ENCODE data around the gene FGF3. TPM values are rescaled to one million over a fixed set of nuclear protein-coding genes. Genes with fewer than 3 reads are reported as not detected.

FGF3 gene
- polyA plus RNA-seq, 1 donor (not counting 4 experiments of a cell fraction or from before 2014, with no cell fraction given) = not detected

DNA sequence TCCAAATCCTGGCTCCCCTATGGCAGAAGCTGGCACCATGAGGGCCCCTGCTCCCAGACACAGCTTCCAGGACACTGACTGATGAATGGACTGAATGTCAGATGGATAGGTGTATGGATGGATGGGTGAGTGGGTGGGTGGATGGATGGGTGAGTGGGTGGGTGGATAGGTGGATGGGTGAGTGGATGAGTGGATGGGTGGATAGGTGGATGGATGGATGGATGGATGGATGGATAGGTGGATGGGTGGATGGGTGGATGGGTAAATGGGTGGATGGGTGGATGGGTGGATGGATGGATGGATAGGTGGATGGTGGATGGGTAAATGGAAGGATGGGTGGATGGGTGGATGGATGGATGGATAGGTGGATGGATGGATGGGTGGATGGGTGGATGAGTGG, 4.3 kb downstream of the FGF3 start:
- DNase-seq (ENCODE audit: low read depth, low spot score) (no peak), FAIRE-seq (no peak)
- H3K4me1 ChIP-seq (ENCODE audit: control insufficient read depth, extremely low read depth, insufficient read depth, low read length) = no peaks in the 10 kb centered on the region
- no peak overlapping the region for H3K4me2 ChIP-seq (ENCODE audit: control insufficient read depth, extremely low read depth, insufficient read depth, low read depth, low read length)
- H2AFZ ChIP-seq (ENCODE audit: control insufficient read depth, low read length) = no peak overlapping the region
- TF ChIP-seq, protein P1, sequence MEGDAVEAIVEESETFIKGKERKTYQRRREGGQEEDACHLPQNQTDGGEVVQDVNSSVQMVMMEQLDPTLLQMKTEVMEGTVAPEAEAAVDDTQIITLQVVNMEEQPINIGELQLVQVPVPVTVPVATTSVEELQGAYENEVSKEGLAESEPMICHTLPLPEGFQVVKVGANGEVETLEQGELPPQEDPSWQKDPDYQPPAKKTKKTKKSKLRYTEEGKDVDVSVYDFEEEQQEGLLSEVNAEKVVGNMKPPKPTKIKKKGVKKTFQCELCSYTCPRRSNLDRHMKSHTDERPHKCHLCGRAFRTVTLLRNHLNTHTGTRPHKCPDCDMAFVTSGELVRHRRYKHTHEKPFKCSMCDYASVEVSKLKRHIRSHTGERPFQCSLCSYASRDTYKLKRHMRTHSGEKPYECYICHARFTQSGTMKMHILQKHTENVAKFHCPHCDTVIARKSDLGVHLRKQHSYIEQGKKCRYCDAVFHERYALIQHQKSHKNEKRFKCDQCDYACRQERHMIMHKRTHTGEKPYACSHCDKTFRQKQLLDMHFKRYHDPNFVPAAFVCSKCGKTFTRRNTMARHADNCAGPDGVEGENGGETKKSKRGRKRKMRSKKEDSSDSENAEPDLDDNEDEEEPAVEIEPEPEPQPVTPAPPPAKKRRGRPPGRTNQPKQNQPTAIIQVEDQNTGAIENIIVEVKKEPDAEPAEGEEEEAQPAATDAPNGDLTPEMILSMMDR (optimal IDR thresholded peaks at IDR 0.05 in 1 of 3, IDR thresholded peaks at IDR 0.05 in 1 of 3, conservative IDR thresholded peaks at IDR 0.05 in 1 of 3; ENCODE audit: extremely low read depth in 1 of 3, insufficient read depth in 2 of 3, low read length in 3 of 3) = no peak
- no peak for TF ChIP-seq EZH2 (IDR thresholded peaks at IDR 0.05; ENCODE audit: low read length)
- H3K9ac ChIP-seq (ENCODE audit: control insufficient read depth, extremely low read depth, insufficient read depth, low read length) = no peak overlapping the region
- peaks cover 51% of the 10 kb centered on the region for H3K27me3 ChIP-seq (ENCODE audit: control insufficient read depth, extremely low read depth, insufficient read depth, low read length)
- no peaks in the 10 kb centered on the region for H3K36me3 ChIP-seq (ENCODE audit: control insufficient read depth in 2 of 2, extremely low read depth in 1 of 2, insufficient read depth in 2 of 2, low read length in 2 of 2)
- no peaks in the 10 kb centered on the region for H3K9me3 ChIP-seq (ENCODE audit: control insufficient read depth, low read depth, low read length)
- H3K27ac ChIP-seq (ENCODE audit: control insufficient read depth, insufficient read depth, low read length) = no peak overlapping the region
- dilution Hi-C loops (cut with MboI; ENCODE audit: extremely low pct_ligation_motif_present, low sequenced_read_pairs) = no loop called here
- H3K79me2 ChIP-seq (ENCODE audit: control insufficient read depth, insufficient read depth, low read length) = no peaks in the 10 kb centered on the region
- no peak overlapping the region for H3K4me3 ChIP-seq (ENCODE audit: control insufficient read depth in 2 of 3, extremely low read depth in 1 of 3, insufficient read depth in 2 of 3, low read depth in 1 of 3, low read length in 3 of 3)
- no peaks in the 10 kb centered on the region for H3K9me1 ChIP-seq (ENCODE audit: control insufficient read depth, extremely low read depth, insufficient read depth, low read length)
- no peaks in the 10 kb centered on the region for H4K20me1 ChIP-seq (ENCODE audit: control insufficient read depth, extremely low read depth, insufficient read depth, low read length)

DNA sequence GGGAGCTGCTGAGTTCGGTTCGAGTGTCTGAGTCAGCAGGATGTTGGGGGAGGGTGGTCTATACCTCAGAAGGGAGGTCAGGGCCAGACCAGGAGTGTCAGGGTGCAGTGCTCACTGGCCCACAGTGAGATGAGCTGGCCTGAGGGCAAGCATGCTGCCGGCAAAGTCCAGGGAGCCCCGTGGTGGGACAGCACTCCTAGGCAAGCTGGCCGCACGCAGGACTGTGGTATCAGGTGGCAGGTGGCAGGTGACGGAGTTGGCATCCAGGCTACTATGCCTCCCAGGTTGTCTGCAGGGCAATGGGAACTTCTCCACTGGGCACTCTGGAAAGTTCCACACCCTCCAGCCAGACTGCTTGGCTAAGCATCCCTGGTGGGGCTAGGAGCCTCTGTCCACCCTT, 4.8 kb downstream of the FGF3 start:
- H4K20me1 ChIP-seq (ENCODE audit: control insufficient read depth, extremely low read depth, insufficient read depth, low read length) = no peaks in the 10 kb centered on the region
- H3K4me2 ChIP-seq (ENCODE audit: control insufficient read depth, extremely low read depth, insufficient read depth, low read depth, low read length) = no peak overlapping the region
- H3K9me1 ChIP-seq (ENCODE audit: control insufficient read depth, extremely low read depth, insufficient read depth, low read length) = no peaks in the 10 kb centered on the region
- no peak for TF ChIP-seq EZH2 (IDR thresholded peaks at IDR 0.05; ENCODE audit: low read length)
- TF ChIP-seq, protein P1 (optimal IDR thresholded peaks at IDR 0.05 in 1 of 3, IDR thresholded peaks at IDR 0.05 in 1 of 3, conservative IDR thresholded peaks at IDR 0.05 in 1 of 3; ENCODE audit: extremely low read depth in 1 of 3, insufficient read depth in 2 of 3, low read length in 3 of 3) = no peak
- H3K4me1 ChIP-seq (ENCODE audit: control insufficient read depth, extremely low read depth, insufficient read depth, low read length) = no peaks in the 10 kb centered on the region
- no peaks in the 10 kb centered on the region for H3K36me3 ChIP-seq (ENCODE audit: control insufficient read depth in 2 of 2, extremely low read depth in 1 of 2, insufficient read depth in 2 of 2, low read length in 2 of 2)
- FAIRE-seq (no peak), DNase-seq (ENCODE audit: low read depth, low spot score) (no peak)
- peaks cover 50% of the 10 kb centered on the region for H3K27me3 ChIP-seq (ENCODE audit: control insufficient read depth, extremely low read depth, insufficient read depth, low read length)
- no peak overlapping the region for H2AFZ ChIP-seq (ENCODE audit: control insufficient read depth, low read length)
- H3K79me2 ChIP-seq (ENCODE audit: control insufficient read depth, insufficient read depth, low read length) = no peaks in the 10 kb centered on the region
- dilution Hi-C loops (cut with MboI; ENCODE audit: extremely low pct_ligation_motif_present, low sequenced_read_pairs) = no loop called here
- no peaks in the 10 kb centered on the region for H3K9me3 ChIP-seq (ENCODE audit: control insufficient read depth, low read depth, low read length)
- H3K4me3 ChIP-seq (ENCODE audit: control insufficient read depth in 2 of 3, extremely low read depth in 1 of 3, insufficient read depth in 2 of 3, low read depth in 1 of 3, low read length in 3 of 3) = no peak overlapping the region
- no peak overlapping the region for H3K27ac ChIP-seq (ENCODE audit: control insufficient read depth, insufficient read depth, low read length)
- no peak overlapping the region for H3K9ac ChIP-seq (ENCODE audit: control insufficient read depth, extremely low read depth, insufficient read depth, low read length)
